ENCODE data around the gene NAA80. TPM values are rescaled to one million over a fixed set of nuclear protein-coding genes. Genes with fewer than 3 reads are reported as not detected.
A peak's percentile ranks its signal among the peaks of the same experiment; 100 is the strongest.

NAA80 gene
- total and polyA plus RNA-seq, 2 of the 13 experiments (the other 11 are each of a cell fraction or from before 2014, with no cell fraction given) = 3.4 to 8.7 TPM

- TF ChIP-seq USF2 (IDR thresholded peaks at IDR 0.05; ENCODE audit: low read depth, low read length) (no peak), USF2 (CRISPR knock-in tag; IDR thresholded peaks at IDR 0.05; ENCODE audit: borderline replicate concordance) (no peak), TEAD2 (CRISPR knock-in tag; IDR thresholded peaks at IDR 0.05) (no peak), TBP (CRISPR knock-in tag; IDR thresholded peaks at IDR 0.05) (no peak), ZNF224 (CRISPR knock-in tag; IDR thresholded peaks at IDR 0.05) (no peak), ZNF567 (CRISPR knock-in tag; IDR thresholded peaks at IDR 0.05; ENCODE audit: borderline replicate concordance) (no peak), GMEB1 (CRISPR knock-in tag; IDR thresholded peaks at IDR 0.05; ENCODE audit: borderline replicate concordance) (no peak), IRF9 (CRISPR knock-in tag; IDR thresholded peaks at IDR 0.05; ENCODE audit: borderline replicate concordance) (no peak), ZNF205 (CRISPR knock-in tag; IDR thresholded peaks at IDR 0.05) (no peak), HNRNPH1 (optimal IDR thresholded peaks at IDR 0.05; ENCODE audit: low read depth, low read length) (no peak), CREB1 (IDR thresholded peaks at IDR 0.05) (no peak), CREB1 (CRISPR knock-in tag; IDR thresholded peaks at IDR 0.05) (no peak), ETV5 (CRISPR knock-in tag; IDR thresholded peaks at IDR 0.05; ENCODE audit: borderline replicate concordance) (peak; percentile 41; the same call in 1 of the 2 replicates), ZNF687 (CRISPR knock-in tag; IDR thresholded peaks at IDR 0.05) (peak; percentile 71), HOXA9 (CRISPR knock-in tag; IDR thresholded peaks at IDR 0.05; ENCODE audit: borderline replicate concordance) (no peak), ATF3 (CRISPR knock-in tag; IDR thresholded peaks at IDR 0.05) (0 out of 2 replicates have a peak, but pooled peaks have one; percentile 18), BCLAF1 (IDR thresholded peaks at IDR 0.05) (no peak)
These were observed 27.8 kb downstream of the NAA80 start (continued) for GRCh38 chr3:50271314-50271936.
